HG03066 (cell line): ENCODE results near the gene TSEN2.

Experiments used
- ATAC-seq: cut with Tn5 transposase; IDR thresholded peaks from one replicate; pipeline ENCODE4 v1.9.1; 2021; ENCODE audit warnings: low read depth; ENCODE audit not compliant: unreplicated experiment

The TSEN2 gene

GRCh38 chr3:12544652-12545472 is 60.6 kb downstream of the TSEN2 start:
- no peak for ATAC-seq

- ATAC-seq, result no peak
These were observed 61.2 kb downstream of the TSEN2 start, which contains the start of gene MKRN2OS for GRCh38 chr3:12545473-12545791. Gene MKRN2OS (minus strand): TSS chr3:12545499. CDS start chr3:12545464, 35 bp downstream.

GRCh38 chr3:12549971-12550760 is 65.9 kb downstream of the TSEN2 start:
- ATAC-seq, result no peak

- no peak for ATAC-seq
These were observed 69.7 kb downstream of the TSEN2 start for GRCh38 chr3:12553921-12554391.

- ATAC-seq, result peak; percentile 11
These were observed 72.0 kb downstream of the TSEN2 start for GRCh38 chr3:12556314-12556689.

GRCh38 chr3:12556690-12557472 is 72.6 kb downstream of the TSEN2 start, which contains the start of gene MKRN2:
Gene MKRN2 (plus strand): TSS chr3:12557087. CDS start chr3:12557151, 64 bp downstream.
- peak; percentile 71 for ATAC-seq

GRCh38 chr3:12557473-12558100 is 73.3 kb downstream of the TSEN2 start:
- no peak for ATAC-seq

- no peak for ATAC-seq
These were observed 74.4 kb downstream of the TSEN2 start for GRCh38 chr3:12558706-12559105.

- ATAC-seq, result no peak
These were observed 75.2 kb downstream of the TSEN2 start for GRCh38 chr3:12559520-12559919.

- no peak for ATAC-seq
These were observed 76.4 kb downstream of the TSEN2 start for GRCh38 chr3:12560505-12561190.

GRCh38 chr3:12561397-12561796 is 77.1 kb downstream of the TSEN2 start:
- ATAC-seq, result no peak

GRCh38 chr3:12562451-12562850 is 78.2 kb downstream of the TSEN2 start:
- ATAC-seq, result no peak

GRCh38 chr3:12566976-12567375 is 82.7 kb downstream of the TSEN2 start:
- ATAC-seq, result no peak

GRCh38 chr3:12568747-12569146 is 84.5 kb downstream of the TSEN2 start:
- ATAC-seq, result no peak

GRCh38 chr3:12569836-12570235 is 85.6 kb downstream of the TSEN2 start:
- ATAC-seq, result no peak

GRCh38 chr3:12571986-12572385 is 87.7 kb downstream of the TSEN2 start:
- ATAC-seq, result no peak

- ATAC-seq, result no peak
These were observed 89.9 kb downstream of the TSEN2 start for GRCh38 chr3:12574131-12574530.

GRCh38 chr3:12574661-12575060 is 90.4 kb downstream of the TSEN2 start:
- ATAC-seq, result no peak

GRCh38 chr3:12577379-12577778 is 93.1 kb downstream of the TSEN2 start:
- no peak for ATAC-seq

- ATAC-seq, result no peak
These were observed 94.5 kb downstream of the TSEN2 start for GRCh38 chr3:12578742-12579141.
